ENCODE measurements around the gene ZSCAN22.

DNA sequence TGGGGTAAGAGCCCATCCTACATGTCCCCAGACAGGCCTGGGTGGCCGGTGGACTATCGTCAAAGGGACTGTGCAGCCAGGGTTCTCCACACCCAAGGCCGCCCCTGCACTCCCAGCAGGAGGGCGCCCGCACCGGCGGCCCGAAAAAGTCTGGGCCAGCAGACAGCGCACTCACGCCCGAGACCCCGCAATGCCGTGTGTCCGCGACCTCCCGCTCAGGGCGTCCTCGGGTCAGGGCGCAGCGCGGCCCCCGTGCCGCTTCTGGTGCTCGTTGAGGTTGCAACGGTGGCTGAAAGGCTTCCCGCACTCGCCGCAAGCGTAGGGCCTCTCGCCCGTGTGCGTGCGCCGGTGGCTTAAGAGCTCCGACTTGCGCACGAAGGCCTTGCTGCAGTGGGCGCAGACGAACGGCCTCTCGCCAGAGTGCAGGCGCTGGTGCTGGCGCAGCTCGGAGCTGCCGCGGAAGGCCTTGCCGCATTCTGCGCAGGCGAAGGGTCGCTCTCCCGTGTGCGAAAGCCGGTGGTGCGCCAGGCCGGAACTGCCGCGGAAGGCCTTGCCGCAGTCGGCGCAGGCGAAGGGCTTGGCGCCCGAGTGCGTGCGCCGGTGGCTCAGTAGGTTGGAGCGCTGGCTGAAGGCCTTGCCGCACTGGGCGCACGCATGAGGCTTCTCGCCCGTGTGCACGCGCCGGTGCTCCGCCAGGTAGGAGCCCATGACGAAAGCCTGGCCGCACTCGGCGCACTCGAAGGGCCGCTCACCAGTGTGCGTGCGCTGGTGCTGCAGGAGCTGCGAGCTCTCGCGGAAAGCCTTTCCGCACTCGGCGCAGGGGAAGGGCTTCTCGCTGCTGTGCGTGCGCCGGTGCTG lies 29.3 kb downstream of the ZSCAN22 start:
- TF ChIP-seq, protein P1, sequence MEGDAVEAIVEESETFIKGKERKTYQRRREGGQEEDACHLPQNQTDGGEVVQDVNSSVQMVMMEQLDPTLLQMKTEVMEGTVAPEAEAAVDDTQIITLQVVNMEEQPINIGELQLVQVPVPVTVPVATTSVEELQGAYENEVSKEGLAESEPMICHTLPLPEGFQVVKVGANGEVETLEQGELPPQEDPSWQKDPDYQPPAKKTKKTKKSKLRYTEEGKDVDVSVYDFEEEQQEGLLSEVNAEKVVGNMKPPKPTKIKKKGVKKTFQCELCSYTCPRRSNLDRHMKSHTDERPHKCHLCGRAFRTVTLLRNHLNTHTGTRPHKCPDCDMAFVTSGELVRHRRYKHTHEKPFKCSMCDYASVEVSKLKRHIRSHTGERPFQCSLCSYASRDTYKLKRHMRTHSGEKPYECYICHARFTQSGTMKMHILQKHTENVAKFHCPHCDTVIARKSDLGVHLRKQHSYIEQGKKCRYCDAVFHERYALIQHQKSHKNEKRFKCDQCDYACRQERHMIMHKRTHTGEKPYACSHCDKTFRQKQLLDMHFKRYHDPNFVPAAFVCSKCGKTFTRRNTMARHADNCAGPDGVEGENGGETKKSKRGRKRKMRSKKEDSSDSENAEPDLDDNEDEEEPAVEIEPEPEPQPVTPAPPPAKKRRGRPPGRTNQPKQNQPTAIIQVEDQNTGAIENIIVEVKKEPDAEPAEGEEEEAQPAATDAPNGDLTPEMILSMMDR (IDR thresholded peaks at IDR 0.05): no peak
- no peak for TF ChIP-seq POLR2A (IDR thresholded peaks at IDR 0.05)

All from Peyer's patch (tissue), 4 donors.